HEK293 (cell line): Measurements from ENCODE around the gene KRTAP21-2.

Experiments
- CTCF ChIP-seq: fragments of 450-650 bp; formaldehyde crosslinking; IDR thresholded peaks from 2 replicates; pipeline ENCODE4 v1.5.1; 2016; ENCODE audit warnings: missing biosample characterization, missing genetic modification characterization
- GLI2 ChIP-seq: fragments of 450-650 bp; formaldehyde crosslinking; IDR thresholded peaks from 2 replicates; pipeline ENCODE4; 2017; ENCODE audit warnings: missing biosample characterization, missing genetic modification characterization, low read depth, borderline replicate concordance
- PBX3 ChIP-seq: sonication (generic); formaldehyde crosslinking; IDR thresholded peaks from 2 replicates; pipeline ENCODE4 v1.8.1; 2022; ENCODE audit warnings: mild to moderate bottlenecking, moderate library complexity, missing genetic modification reagents
- REST ChIP-seq: fragments of 450-650 bp; formaldehyde crosslinking; IDR thresholded peaks from 2 replicates; pipeline ENCODE4 v1.5.1; 2016; ENCODE audit warnings: missing biosample characterization, missing genetic modification characterization
- SALL2 ChIP-seq: fragments of 450-650 bp; formaldehyde crosslinking; IDR thresholded peaks from 2 replicates; pipeline ENCODE4 v1.5.0; 2017; ENCODE audit warnings: missing biosample characterization, mild to moderate bottlenecking, missing genetic modification characterization, borderline replicate concordance
- YY1 ChIP-seq: fragments of 450-650 bp; formaldehyde crosslinking; IDR thresholded peaks from 2 replicates; pipeline ENCODE4 v1.5.1; 2018; ENCODE audit warnings: missing biosample characterization, missing genetic modification characterization
- ZBTB21 ChIP-seq: fragments of 450-650 bp; formaldehyde crosslinking; IDR thresholded peaks from 2 replicates; pipeline ENCODE4 v1.5.1; 2017; ENCODE audit warnings: missing biosample characterization, missing genetic modification characterization
- ZNF2 ChIP-seq: fragments of 450-650 bp; formaldehyde crosslinking; IDR thresholded peaks from 2 replicates; pipeline ENCODE4 v1.5.1; 2016; ENCODE audit warnings: missing biosample characterization, missing genetic modification characterization
- ZNF37A ChIP-seq: fragments of 450-650 bp; IDR thresholded peaks from 2 replicates; pipeline ENCODE4 v1.5.1; 2018; ENCODE audit warnings: missing biosample characterization, missing genetic modification characterization
- ZNF449 ChIP-seq: fragments of 450-650 bp; formaldehyde crosslinking; IDR thresholded peaks from 2 replicates; pipeline ENCODE4 v1.5.1; 2017; ENCODE audit warnings: missing biosample characterization, mild to moderate bottlenecking, missing genetic modification characterization, moderate library complexity
- ZNF624 ChIP-seq: fragments of 450-650 bp; formaldehyde crosslinking; IDR thresholded peaks from 2 replicates; pipeline ENCODE4 v1.5.1; 2017; ENCODE audit warnings: missing biosample characterization, missing genetic modification characterization
- ZNF768 ChIP-seq: fragments of 450-650 bp; formaldehyde crosslinking; IDR thresholded peaks from 2 replicates; pipeline ENCODE4 v1.5.1; 2018; ENCODE audit warnings: missing biosample characterization, mild to moderate bottlenecking, missing genetic modification characterization

GRCh38 chr21:30793581-30794314 is 46.7 kb upstream of the KRTAP21-2 start:
- no peak for TF ChIP-seq PBX3
- no peak for TF ChIP-seq YY1 (tag by site-specific recombination)
- no peak for TF ChIP-seq CTCF (tag by site-specific recombination)
- no peak for TF ChIP-seq REST
- TF ChIP-seq SALL2 (tag by site-specific recombination): no peak
- TF ChIP-seq ZNF37A (tag by site-specific recombination): no peak
- TF ChIP-seq ZNF624 (tag by site-specific recombination): no peak
- no peak for TF ChIP-seq ZNF768 (tag by site-specific recombination)
- TF ChIP-seq GLI2 (tag by site-specific recombination): no peak
- no peak for TF ChIP-seq ZNF2
- TF ChIP-seq ZNF449 (tag by site-specific recombination): no peak
- no peak for TF ChIP-seq ZBTB21
